Measurements from ENCODE around the gene HSPG2.
"Not testable (repeated sequence)": the region's sequence is repeated elsewhere in the genome, so short reads cannot be mapped to it uniquely, and the experiment has no call there.

Gene HSPG2

DNA sequence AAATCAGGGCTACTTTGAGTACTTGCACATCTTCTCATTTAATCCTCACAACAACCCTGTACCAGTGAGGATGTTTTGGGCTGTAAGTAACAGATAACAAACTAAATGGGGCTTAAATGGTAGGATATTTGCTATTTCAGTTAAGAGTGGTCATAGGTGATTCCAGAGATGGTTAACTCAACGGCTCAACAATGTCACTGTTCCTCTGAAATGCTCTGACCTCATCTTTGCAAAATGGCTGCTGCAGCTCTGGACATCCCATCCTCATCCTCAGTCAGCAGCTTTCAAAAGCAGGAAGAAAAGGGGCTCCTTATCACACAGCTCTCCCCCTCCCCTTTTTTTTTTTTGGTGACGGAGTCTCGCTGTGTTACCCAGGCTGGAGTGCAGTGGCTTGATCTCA, 123.6 kb downstream of the HSPG2 start:
- in situ Hi-C loops (cut with MboI; ENCODE audit: low sequenced_read_pairs): no loop called here

DNA sequence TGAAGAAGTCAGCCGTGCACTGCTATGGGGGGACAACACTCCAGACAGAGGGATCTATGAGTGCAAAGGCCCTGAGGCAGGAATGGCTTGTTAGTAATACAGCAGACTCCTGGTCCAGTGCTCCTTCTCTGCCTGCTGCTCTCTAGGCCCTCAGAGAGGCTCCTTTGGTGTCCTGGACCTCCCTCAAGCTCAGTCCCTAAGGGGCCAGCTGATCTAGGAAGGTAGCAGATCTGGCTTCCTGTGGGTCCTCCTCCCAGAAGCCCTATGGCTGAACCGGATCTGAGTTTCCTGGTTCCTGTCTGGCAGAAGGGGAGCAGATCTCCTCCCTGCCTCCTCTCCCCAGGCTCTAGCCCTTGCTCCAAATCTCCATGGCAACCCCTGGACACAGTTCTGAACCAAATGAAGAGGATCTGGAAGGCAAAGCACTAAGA, 125.2 kb downstream of the HSPG2 start, which contains the start of gene LDLRAD2:
LDLRAD2 (plus strand) TSS at position 391 of the 431 bp plus-strand sequence. CDS start 187 bp downstream, outside the sequence.
- in situ Hi-C loops (cut with MboI; ENCODE audit: low sequenced_read_pairs): no loop called here

DNA sequence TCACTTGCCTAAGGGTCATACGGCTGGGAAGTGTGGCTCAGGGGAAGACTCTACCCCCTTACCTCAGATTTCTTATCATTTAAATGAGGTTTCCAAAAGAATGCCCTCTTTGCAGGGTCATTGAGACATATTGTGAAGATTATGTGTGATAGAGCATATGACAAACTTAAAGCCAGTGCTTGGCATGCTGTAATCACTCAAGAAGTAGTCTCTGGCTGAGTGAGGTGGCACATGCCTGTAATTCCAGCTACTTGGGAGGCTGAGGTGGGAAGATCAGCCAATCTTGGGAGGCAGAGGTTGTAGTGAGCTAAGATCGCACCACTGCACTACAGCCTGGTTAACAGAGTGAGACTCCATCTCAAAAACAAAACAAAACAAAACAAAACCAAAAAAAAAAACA, 132.6 kb downstream of the HSPG2 start:
- in situ Hi-C loops (cut with MboI; ENCODE audit: low sequenced_read_pairs): no loop called here

DNA sequence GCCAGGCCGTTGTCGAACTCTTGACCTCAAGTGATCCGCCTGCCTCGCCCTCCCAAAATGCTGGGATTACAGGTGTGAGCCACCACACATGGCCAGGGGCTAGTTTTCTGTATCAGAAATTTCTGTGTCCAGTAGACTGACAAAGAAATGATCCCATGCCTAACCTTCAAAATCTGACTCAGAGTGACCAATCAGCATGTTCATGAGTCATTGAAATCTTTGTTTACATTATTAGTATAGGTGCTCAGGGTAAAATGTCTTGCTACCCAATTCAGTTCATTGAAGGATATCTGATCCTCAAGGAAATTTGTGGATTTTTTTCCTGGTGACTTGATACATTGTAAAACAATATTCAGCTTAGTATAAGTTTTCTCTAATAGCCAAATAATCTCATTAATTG, 136.0 kb downstream of the HSPG2 start:
- in situ Hi-C loops (cut with MboI; ENCODE audit: low sequenced_read_pairs): no loop called here

DNA sequence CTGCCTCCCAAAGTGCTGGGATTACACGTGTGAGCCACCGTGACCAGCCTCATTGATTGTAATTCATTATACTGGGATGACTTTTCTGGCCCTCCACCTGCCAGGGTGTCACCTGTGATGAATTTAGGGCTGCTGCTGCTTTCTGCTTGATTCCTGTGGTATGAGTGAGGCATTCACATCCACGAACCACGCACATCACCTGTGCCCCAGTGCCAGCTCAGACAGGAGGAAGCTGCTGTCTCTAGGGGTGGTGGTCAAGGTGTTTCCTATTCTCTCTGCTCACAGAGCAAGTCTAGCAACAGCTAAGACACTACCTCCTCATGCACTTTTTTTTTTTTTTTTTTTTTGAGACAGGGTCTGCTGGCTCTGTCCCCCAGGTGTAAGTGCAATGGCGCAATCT, 137.4 kb downstream of the HSPG2 start:
- in situ Hi-C loops (cut with MboI; ENCODE audit: low sequenced_read_pairs): no loop called here

DNA sequence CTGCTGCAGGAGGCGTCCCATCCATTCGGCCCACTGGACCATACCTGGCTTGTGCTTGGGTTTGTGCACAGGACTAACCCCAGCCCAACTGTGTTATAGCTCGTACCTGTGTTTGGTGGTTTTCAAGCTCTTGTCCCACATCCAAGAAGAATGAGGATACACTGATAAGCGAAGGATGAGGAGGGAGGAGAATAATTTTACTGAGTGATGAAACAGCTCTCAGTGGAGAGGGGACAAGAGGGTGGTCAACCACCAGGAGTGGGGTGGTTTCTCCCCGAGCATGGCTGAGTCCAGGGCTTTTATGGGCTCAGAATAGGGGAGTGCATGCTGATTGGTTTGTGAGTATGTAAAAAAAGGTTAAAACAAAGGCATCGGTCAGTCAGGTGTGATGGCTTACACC, 142.0 kb downstream of the HSPG2 start:
- in situ Hi-C loops (cut with MboI; ENCODE audit: low sequenced_read_pairs): no loop called here

DNA sequence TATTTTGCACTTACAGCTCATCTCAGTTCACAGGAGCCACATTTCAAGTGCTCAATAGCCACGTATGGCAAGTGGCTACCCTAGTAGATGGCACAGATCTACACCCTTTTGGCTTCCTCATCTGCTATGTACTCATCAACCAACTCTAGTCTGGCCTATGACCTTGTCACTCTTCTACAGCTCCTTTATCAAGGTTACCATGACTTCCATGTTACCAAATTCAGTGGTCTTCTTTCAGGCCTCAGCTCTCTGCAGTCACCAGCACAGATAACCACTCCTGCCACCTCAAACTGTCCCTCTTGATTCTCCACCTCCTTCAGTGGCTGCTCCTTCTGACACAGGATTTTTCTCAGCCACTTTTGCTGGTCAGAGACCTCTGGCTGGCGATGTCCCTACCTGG, 142.5 kb downstream of the HSPG2 start:
- in situ Hi-C loops (cut with MboI; ENCODE audit: low sequenced_read_pairs): no loop called here

DNA sequence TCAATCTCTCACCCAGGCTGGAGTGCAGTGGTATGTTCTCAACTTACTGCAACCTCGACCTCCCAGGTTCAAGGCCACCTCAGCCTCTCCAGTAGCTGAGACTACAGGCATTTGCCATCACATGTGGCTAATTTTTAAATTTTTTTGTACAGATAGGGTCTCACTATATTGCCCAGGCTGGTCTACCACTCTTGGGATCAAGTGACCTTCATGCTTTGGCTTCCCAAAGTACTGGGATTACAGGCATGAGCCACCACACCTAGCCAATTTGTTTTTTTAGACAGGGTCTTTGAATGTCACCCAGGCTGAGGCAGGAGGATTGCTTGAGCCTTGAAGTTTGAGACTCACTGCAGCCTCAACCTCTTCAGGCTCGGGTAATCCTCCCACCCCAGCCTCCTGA, 144.0 kb downstream of the HSPG2 start:
- in situ Hi-C loops (cut with MboI; ENCODE audit: low sequenced_read_pairs): no loop called here

DNA sequence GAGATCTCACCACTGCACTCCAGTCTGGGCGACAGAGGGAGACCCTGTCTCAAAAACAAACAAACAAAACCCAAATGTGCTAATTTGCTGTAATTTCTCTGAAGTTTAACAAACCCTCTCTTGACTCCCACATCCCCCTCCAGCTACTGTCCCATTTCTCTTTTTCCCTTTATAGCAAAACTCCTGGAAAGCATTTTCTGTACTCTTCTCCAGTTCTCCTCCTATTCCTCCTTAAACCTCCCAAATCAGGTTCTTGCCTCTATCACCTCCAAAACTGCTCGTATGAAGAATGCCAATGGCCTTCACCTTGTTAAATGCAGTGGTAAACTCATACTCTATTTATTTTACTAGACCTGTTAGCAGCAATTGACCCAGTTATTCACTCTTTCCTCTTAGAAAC, 150.5 kb downstream of the HSPG2 start:
- in situ Hi-C loops (cut with MboI; ENCODE audit: low sequenced_read_pairs): no loop called here

DNA sequence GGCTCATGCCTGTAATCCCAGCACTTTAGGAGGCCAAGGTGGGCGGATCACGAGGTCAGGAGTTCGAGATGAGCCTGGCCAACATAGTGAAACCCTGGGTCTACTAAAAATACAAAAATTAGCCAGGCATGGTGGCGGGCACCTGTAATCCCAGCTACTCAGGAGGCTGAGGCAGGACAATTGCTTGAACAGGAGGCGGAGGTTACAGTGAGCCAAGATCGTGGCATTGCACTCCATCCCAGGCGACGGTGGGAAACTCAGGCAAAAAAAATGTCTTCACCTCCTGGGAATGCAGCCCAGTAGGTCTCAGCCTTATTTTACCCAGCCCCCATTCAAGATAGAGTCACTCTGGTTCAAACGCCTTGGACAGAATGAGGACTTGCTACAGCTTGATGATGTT, 151.3 kb downstream of the HSPG2 start:
- in situ Hi-C loops (cut with MboI; ENCODE audit: low sequenced_read_pairs): not testable (repeated sequence)

DNA sequence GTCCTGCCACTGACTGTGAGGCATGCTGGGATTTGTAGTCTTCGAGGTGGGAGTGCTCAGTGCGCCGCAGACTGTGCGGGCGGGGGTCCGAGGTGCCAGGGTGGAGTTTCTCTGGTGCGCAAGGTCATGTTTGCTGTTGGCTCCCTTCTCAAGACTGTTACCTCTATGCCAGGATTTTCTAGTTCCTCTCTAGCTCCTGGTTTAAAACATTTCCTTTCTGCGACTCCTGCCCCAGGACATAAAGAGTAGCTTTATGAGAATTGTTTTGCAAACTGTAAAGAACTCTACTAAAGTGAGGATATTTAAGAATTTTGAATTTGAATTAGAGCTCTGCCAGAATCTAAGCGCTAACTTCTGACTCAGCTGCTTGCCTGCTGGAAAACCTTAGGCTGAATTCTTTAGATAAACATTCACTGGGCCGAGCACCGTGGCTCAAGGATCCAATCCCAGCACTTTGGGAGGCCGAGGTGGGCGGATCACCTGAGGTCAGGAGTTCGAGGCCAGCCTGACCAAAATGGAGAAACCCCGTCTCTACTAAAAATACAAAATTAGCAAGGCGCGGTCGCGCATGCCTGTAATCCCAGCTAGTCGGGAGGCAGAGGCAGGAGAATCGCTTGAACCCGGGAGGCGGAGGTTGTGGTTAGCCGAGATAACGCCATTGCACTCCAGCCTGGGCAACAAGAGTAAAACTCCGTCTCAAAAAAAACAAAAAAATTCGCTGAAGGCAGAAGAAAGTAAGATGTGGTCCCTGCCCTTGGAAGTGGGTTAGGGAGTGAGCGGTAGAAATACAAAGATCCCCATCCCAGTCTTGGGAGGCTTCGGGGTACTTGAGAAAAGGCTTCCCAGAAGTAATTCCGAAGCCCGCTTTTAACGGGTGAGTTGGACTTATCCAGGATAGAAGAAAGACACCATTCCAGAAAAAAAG, 153.2 kb downstream of the HSPG2 start:
- in situ Hi-C loops (cut with MboI; ENCODE audit: low sequenced_read_pairs): no loop called here

DNA sequence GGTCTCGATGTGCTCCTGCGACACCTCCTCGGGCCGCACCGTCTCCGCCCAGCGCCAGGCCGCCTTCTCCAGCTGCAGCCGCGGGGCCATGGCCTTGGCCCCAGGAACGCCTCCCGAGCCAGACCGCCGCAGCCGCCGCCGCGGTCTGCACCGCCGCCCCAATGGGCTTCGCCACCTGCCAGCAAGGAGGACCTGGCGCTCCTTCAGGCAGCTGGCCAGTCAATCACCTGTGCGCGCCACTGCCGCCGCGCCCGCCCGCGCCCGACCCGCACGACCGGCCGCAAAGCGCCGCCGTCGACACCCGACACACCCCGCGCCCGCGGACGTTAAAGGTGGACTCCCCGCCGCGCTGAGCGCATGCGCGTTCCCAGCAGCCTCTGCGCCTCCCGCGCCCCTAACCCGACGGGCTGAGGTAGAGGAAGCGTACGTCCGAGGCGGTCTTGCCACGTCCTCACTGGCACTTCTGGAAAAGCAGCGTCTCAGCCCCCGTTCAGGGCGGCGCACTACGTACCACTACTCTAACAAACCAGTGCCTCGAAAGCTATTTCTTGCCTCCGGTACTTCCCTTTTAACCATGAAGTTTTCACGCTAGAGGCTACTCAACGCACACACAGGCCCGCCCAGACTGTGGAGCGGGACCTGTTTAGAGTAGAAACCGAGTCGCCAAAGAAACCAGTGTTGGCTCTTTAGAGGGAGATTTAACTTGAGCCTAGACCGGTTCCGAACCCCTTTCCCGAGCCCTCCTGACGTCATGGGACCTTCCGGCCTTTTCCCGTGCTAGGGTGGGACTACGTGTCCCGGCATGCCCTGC, 154.0 kb downstream of the HSPG2 start, which contains the start of gene USP48:
USP48 (minus strand) TSS at position 282 of the 811 bp plus-strand sequence; CDS start at position 90, 192 bp downstream.
- in situ Hi-C loops (cut with MboI; ENCODE audit: low sequenced_read_pairs): no loop called here

DNA sequence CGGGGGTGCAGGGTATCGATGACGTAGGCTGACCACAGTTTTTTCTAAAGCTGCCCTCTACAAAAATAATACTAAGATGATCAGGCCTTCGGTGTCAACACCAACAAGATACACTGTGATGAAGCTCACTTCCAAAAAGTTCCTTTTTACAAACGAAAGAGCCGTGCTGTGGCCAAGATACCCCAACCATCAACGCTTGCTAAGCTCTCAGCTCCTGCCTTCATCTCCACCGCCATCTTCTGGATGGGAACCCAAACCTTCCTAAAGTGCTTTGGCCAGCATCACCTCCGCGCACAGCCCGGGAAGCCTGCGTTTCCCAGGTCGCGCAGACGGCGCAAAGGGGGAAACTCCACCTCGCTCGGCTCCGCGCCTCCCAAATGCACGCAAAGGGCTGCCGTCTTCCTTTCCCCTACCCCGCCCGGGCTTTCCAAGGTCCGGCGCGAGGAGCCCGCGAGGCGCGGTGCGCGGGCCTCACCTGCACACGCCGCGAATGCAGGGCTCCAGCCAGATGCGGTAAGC, 154.7 kb downstream of the HSPG2 start:
- in situ Hi-C loops (cut with MboI; ENCODE audit: low sequenced_read_pairs): no loop called here

DNA sequence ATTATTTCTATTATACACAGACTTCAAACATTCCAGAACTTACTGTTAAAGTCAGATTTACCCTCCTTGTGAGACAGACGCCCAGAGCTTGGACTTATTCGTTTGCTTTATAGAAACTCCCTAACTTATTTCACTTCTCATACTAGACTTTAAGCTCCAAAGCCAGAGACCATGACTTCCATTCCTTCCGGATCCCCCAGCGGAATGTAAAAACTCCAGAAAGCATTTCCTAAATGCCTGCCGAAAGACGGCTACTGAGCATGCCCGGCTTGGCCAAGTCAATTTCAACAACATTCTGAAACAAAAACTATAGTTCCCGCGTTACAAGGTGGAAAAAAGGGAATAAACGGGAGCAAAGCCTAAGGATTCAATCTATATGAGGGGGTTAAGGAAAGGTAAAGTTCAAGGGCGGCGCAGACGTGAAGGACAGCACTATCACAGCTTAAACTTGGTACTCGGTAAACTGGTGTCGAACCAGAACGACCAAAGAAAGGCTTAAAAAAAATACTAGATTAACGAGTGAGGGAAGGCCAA, 155.2 kb downstream of the HSPG2 start:
- in situ Hi-C loops (cut with MboI; ENCODE audit: low sequenced_read_pairs): no loop called here

DNA sequence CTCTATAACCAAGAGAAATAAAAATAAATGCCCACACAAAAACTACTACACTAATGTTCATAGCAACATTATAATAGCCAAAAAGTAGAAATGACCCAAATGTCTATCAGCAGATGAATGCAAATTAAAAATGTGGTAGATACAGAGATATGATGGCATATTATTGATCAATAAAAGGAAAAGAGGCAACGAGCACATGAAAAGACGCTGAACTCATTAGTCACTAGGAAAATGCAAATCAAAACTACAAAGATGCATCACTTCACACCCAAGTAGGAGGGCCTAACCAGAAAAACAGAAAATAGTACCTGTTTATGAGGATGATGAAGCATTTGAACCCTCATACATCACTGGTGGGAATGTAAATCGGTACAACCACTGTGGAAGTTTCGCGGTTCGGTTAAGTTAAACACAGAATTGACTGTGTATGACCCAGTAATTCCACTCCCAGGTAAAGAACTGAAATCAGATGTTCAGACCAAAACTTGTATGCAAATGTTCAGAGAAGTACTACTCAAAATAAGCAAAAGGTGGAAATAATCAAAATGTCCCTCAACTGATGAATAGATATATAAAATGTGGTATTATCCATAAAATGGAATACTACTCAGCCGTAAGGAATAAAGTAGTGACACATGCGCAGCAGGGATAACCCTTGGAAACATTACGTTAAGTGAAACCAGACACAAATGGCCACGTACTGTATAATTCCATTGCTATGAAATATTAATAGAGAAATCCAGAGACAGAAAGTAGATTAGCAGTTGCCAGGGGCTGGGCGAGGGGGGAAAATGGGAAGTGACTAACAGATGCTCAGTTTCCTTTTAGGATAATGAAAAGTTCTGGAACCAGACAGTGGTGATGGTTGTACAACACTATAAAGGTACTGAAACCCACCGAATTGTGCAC, 157.2 kb downstream of the HSPG2 start:
- in situ Hi-C loops (cut with MboI; ENCODE audit: low sequenced_read_pairs): no loop called here

DNA sequence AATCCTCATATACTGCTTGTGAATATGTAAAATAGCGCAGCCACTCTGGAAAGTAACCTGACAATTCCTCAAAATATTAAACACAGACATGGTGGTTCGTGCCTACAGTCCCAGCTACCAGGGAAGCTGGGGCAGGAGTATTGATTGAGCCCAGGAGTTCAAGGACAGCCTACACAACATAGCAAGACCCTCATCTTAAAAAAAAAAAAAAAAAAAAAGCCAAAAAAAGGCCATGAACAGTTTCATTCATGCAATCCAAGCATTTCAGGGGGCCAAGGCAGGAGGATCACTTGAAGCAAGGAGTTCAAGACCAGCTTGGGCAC, 158.7 kb downstream of the HSPG2 start:
- in situ Hi-C loops (cut with MboI; ENCODE audit: low sequenced_read_pairs): no loop called here

DNA sequence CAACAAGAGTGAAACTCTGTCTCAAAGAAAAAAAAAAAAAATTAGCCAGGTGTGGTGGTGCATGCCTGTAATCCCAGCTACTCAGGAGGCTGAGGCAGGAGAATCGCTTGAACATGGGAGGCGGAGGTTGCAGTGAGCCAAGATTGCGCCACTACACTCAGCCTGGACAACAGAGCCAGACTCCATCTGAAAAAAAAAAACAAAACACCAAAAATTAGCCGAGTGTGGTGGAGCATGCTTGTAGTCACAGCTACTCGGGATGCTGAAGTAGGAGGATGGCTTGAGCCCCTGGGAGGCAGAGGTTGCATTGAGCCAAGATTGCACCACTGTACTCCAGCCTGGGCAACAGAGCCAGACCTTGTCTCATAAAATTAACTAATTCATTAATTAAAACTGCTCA, 160.2 kb downstream of the HSPG2 start:
- in situ Hi-C loops (cut with MboI; ENCODE audit: low sequenced_read_pairs): not testable (repeated sequence)

DNA sequence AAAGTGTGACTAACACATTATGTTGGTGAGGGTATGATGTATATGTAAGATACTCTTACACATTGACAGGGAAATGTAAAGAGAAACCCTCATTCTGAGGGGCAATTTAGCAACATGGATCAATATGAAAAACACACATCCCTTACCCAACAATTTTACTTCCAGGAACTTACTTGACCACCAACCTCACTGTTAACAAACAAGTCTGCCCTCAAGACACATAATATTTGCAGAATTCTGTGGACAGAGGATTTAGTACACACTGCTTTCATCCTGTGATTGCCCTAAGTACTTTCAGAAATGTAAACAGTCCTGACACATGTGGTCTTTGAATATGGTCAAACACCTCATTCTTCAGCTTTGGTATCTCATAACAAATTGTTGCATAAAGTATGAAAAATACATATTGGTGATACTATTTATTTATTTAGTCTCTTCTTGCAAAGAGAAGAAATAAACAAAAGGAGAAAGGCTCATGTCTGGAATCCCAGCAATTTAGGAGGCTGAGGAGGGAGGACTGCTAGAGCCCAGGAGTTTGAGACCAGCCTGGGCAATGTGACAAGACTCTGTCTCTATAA, 161.0 kb downstream of the HSPG2 start:
- in situ Hi-C loops (cut with MboI; ENCODE audit: low sequenced_read_pairs): no loop called here

DNA sequence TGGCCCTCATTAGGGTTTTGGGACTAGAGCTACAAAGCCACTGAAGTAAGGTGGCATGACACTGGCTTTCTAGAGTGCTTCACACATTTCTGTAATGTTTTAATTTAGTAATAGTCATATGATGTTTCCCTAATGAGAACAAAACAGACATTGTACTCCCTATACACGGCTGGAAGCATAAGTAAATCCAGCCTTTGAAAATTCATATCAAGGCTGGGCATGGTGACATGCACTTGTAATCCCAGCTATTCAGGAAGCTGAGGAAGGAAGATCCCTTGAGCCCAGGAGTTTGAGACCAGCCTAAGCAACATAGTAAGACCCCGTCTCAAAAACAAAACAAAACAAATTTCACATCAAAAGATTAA, 161.6 kb downstream of the HSPG2 start:
- in situ Hi-C loops (cut with MboI; ENCODE audit: low sequenced_read_pairs): no loop called here

All from HL-60/S4 (cell line).